Hematopoietic multipotent progenitor cell treated with erythropoietin and hydrocortisone succinate and interleukin-3 and kit ligand, for 4 days (in vitro differentiated cells): ENCODE data around the gene PIM2.

Experiments
- DNase-seq: peaks from one replicate; pipeline ENCODE4 v3.0.0-alpha.2; 2015

PIM2 gene

DNA sequence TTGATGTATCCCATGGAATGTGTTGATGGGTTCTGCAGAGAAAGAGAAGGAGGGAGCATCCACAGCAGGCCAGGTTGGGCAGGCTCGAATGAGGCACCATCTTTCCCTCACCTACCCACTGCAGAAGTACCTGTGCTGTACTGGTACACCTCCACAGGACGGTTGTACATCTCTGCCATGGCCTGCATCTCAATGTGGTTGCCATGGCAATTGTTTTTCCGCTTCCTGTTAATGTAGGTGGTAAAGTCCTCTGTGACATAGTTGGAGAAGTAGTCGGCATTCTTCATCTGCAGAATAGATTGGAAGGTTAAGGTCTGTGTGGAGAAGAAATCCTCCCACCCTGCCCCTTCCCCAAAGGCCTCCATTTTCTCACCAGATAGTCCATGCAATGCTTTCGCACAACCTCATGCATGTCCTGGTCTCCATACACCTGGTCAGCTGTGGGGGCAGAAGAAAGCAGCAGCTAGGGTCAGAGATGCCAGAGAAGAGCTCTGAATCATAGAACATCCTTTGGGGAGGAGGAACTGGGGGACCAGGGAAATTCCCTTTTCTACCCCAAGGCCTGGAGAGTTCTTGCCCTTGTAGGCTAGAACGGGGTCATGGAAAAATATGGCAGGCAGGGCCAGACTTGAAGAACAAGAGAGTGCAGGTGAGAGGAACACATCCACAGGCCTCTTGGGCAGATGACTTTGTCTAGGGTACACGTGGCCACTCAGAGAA is 15.9 kb upstream of the PIM2 start:
- DNase-seq: no peak

- no peak for DNase-seq
These were observed 14.9 kb upstream of the PIM2 start for GRCh38 chrX:48933757-48934156.

- no peak for DNase-seq
These were observed 9.0 kb upstream of the PIM2 start for GRCh38 chrX:48927736-48928382.

GRCh38 chrX:48927123-48927522 is 8.3 kb upstream of the PIM2 start:
- DNase-seq: no peak

DNA sequence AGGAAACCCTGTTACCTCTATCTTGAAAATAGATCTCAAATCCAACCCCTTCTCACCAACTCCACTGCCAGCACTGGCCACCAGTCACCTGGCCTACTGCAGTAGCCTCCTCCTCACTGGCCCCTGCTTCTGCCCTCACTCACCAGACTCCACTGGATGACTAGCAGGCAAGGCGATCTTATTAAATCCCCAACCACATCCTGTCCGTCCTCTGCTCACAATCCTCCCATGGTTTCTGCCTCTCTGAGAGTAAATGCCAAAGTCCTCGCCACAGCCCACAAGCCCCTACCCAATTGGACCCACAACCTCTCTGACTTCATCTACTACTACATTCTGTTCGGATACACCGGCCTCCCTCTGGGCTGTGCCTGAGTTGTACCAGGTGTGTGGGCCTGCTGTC is 5.4 kb upstream of the PIM2 start:
- DNase-seq: peak; percentile 30

DNA sequence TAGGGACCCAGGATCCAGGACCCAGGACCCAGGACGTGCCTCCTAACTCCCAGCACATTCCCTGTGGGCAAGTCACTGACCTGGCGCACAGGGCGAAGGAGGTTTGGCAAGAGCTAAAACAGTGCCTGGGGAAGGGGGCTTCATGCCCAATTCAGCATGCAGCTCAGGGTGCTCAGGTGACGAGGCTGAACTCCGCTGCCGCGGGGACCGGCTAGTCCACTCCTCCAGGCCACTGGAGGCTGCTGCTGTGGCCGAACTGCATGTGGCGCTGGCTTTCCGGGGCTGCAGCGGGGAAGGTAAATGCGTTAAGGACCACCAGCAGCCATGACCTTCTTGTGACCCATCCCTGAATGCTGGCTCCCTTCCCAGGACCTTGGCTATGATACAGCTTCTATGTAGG is 4.9 kb upstream of the PIM2 start:
- DNase-seq: no peak

DNA sequence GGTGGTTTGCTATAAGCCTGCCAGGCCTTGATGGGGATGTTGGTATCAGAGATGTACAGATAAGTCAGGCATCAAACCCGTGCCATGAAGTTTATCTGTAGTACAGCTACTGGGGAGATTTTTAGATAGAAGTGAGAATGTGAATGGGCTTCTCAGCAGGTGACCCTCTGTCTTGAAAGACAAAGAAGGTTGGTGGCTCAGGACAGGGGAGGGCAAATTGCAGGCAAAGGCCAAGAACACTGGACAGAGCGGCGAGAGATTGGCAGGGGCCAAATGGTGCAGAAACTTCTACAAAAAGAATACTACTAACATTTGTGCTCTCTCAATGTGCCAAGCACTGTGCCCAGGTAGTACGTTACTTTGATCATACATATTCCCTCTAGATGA is 1.9 kb upstream of the PIM2 start:
- DNase-seq: no peak

- DNase-seq: peak; percentile 64
These were observed 1.3 kb upstream of the PIM2 start for GRCh38 chrX:48919947-48920717.

- DNase-seq: peak; percentile 37
These were observed 577 bp upstream of the PIM2 start for GRCh38 chrX:48919360-48919841.

GRCh38 chrX:48918301-48918642 is 552 bp downstream of the PIM2 start:
- DNase-seq: no peak

GRCh38 chrX:48917139-48918001 is 1.5 kb downstream of the PIM2 start:
- peak; percentile 96 for DNase-seq

DNA sequence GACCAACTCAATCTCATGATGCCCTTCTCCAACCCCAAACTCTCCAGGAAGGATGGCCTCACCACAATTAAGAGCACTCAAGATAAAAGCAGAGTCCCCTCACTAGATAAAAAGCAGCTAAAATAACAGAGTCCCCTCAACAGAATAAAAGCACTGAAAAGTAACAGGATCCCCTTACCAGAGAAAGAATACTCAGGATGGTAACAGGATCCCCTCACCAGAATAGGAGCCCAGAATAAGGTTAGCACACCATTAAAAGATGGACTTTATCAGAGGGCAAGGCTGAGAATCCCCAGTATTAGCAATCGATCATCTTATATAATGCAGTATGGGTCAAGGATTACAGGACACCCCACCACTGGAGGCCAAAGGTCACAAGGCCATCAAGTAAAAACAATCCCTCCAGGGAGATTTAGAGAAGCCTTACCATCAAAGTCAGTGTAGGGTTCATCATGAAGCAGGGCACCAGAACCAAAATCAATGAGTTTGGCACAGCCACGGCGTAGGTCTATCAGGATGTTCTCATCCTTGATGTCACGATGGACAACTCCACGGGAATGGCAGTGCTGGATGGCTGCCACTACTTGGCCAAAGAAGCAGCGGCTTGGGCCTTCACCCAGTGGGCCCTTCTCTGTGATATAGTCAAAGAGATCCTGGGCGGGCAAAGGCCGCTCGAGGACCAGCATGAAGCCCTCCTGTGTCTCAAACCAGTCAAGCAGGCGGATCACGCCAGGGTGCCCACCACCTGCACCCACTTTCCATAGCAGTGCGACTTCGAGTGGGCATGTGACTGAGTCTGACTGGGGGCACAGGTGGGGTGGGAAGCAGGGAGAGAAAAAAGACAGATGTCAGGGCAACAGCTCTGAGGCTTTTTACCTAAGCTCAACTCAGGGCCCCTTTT is 4.0 kb downstream of the PIM2 start:
- no peak for DNase-seq

- no peak for DNase-seq
These were observed 5.0 kb downstream of the PIM2 start for GRCh38 chrX:48913605-48914366.

DNA sequence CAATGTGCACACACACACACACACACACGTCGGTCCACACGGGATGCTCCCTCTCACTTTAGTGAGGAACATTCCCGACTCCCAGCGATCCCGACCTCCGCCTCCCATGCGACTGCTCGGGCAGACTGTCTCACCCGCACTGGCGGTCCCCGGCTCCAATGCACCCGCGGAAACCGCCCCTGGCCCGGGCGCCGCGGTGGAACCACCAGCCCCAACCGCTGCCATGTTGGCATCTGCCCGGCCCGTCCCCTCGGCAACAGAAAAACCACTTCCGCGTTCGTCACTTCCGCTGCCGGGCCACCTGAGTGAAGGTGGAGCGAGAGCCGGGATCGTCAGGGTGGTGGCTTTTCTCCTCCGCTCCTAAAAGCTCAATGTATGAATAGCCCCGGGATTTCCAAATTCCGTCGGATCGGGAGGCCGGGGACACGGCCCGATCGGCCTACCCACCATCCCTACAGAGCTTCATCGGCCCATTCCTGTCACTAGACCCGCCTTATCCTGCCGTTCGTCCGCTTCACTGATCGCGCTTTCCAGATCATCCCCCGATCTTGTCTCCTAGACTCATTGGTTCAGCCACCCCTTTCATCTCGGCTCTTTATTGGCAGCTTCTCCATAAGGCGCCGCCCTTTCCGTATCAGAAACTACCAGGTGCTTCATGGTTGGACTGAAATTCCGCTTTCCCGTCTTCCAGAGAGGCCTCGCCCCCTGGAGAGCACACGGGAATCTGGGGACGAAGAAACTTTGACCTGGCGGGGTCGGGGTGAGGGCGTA is 7.2 kb downstream of the PIM2 start, which contains the start of gene SLC35A2:
TSS of gene SLC35A2 (minus strand) at position 235 of the 771 bp plus-strand sequence. CDS start at position 225, 10 bp downstream.
- peak; percentile 89 for DNase-seq

DNA sequence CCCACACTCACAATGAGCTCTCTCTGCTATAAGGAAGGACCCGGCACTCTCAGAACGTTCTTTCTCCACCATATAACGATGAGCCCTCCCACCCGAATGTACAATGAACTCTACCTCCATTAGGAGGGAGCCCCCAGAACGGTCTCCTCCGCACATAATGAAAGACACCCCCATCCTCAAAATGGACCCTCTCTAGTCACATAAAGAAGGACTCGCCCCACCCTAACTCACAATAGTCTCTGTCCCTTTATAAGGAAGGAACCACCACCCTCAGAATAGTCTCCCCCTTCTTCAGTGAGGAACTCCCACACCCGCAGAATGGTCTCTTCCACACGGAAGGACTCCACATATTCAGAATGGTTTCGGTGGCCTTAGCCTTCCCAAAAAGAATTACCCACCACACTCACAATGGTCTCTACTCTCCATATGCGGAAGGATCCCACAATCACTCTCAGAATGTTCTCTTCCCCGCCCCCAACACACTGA is 7.9 kb downstream of the PIM2 start:
- DNase-seq: peak; percentile 63

DNA sequence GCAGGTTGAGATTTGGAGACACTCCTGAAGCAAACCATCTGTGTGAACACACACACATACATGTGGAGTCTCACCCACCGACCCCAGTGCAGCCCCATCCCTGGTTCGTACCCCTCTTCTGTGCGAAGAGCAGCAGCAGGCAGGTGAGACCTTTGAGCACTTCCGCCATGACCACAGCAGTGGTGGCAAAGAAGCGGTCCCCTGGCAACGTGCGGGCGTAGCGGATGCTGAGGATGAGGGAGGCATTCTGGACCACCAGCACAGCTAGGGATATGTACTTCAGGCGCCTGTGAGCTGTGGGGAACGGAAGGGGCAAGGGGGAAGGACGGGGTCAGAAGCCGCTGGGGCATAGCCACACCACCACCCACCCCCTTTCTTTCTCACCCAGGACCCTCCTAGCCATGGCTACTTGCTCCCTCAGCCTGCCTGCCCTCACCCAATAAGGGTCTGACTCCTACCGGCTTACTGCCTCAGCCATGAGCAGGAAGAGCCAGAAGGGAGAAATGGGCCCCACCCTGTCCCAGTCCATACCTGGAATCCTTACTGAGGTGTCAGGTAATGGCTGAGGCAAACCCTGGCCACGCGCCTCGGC is 9.0 kb downstream of the PIM2 start:
- no peak for DNase-seq

DNA sequence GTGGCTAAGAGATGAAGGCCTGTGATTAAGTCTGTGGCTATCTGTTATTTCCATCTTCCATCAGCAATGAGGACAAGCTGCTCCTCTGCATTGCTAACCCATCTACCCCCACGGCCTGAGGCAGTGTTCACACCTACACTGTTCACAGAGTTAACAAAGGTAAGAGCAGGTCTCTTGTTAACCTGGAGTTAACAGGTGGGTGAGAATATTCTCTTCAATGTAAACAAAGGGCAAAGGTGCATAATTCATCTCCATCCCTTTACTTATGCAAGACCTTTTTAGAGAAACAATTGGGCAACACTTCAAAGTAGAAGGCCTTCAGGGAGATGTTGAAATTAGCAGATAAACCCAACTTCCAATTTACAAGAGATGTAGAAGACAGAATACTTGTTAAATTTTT is 10.2 kb downstream of the PIM2 start:
- no peak for DNase-seq

DNA sequence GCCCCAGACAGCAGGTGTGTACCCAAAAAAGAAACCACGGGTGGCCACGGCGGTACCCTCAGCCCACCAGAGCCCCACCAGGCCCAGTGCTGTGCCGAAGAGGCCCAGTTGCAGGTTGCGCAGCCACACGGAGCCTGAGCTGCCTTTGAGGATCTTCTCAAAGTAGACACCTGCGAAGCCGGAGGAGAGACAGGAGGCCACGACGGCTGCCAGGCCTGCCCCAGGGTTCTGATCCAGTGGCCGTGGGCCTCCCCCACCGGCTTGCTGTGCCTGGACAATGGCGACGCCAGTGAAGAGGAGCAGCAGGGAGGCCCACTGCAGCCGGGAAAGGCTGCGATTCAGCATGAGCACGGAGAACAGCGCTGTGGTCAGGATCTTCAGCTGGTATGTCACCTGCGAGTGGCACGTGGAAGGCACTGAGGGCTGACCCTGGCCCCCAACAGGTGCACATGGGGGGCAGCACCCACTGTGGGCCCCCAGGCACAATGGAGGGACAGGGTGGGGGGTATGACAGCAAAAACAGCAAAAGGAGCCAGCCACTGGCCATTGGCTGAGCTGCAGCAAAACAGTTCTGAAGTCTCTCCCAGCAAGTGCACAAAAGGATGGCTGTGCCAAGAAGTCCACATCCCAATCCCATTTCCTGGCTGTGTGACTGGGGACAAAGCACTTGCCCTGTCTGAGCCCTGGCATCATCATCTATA is 13.6 kb downstream of the PIM2 start:
- no peak for DNase-seq

GRCh38 chrX:48904626-48905025 is 14.2 kb downstream of the PIM2 start:
- DNase-seq: no peak
